GM19240 (cell line): ENCODE measurements around the gene ZNF787.
"Not testable (repeated sequence)": the region's sequence is repeated elsewhere in the genome, so short reads cannot be mapped to it uniquely, and the experiment has no call there.

Experiments
- DNase-seq: peaks from one replicate; pipeline ENCODE4 v3.0.0; 2011; ENCODE audit warnings: low spot score; ENCODE audit not compliant: insufficient read length

Gene ZNF787

DNA sequence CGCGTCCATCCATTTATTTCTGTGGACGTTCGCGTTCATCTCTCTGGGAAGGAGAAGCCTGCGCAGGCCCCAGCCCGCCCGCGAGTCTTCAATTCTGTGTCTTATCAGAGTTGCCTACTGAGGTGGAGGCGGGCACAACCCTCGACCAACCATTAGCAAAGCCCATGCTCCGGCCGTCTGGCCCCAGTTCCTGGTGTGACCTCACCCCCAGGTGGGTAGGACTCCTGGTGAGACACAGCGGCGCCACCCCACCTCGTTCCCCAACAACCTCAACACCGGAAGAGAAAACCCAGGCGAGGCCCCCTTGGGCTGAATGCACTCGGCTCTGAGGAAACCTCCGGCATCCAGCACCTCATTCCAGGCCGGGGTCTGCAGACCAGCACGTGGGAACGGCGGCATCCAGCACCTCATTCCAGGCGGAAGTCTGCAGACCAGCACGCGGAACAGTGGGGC lies 14.7 kb downstream of the ZNF787 start:
- DNase-seq: no peak

GRCh38 chr19:56105831-56106396 lies 15.2 kb downstream of the ZNF787 start:
- not testable (repeated sequence) for DNase-seq

- no peak for DNase-seq
Measured at GRCh38 chr19:56105090-56105701, 15.9 kb downstream of the ZNF787 start.

GRCh38 chr19:56104423-56104822 lies 16.7 kb downstream of the ZNF787 start:
- no peak for DNase-seq

GRCh38 chr19:56103027-56103614 lies 18.0 kb downstream of the ZNF787 start:
- no peak for DNase-seq

DNA sequence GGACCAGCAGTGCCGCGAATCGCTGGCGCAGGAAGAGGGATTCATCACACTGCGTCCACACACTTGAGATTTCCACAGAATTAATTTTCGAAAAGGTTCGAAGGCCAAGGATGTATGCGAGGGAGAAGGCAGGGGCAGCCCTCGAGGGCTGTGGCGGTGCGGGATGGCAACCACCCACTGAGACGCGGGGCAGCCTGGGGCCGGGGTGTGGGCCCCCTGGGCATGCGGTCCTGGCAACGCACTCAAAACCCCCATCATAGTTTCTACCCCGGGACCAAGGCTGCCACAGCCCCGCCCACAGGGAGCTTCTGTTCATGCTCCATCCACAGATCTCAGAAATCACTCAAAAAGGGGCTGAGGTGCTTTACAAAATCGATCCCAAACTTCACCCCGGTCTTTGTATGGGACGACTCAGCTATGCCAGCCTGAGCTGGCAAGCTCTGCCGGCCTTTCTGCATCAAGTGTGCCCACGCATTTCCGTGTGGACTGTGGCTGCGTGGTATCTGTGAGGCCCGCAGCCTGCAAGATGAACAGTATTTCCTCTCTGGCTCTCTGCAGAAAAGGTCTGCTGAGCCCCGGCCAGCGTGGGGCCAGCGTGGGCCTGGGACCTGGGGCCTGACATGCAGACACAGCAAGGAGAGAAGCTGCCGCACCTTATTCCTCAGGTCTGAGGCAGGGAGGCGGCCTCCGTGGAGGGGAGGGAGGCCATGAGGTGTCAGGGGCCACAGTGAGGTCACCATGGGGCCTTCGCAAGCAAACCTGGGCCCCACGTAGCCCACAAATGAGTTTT lies 19.2 kb downstream of the ZNF787 start:
- no peak for DNase-seq

DNA sequence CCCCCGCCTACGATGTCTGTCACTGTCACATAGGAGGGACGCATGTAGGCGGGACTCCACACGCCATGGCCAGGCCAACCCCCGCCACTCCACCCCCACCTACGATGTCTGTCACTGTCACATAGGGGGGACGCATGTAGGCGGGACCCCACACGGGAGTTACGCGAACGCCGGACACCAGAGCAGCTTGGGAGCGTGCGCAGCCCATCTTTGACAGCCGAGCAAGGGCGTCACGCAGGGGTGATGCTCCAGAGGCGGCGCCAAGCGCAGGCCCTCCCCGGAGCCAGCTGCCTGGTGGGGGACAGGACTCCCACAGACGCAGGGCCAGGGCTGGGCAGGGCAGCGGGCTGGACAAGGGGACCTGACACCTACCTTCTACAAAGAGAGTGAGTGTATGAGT lies 20.0 kb downstream of the ZNF787 start:
- DNase-seq: no peak

GRCh38 chr19:56099638-56100539 lies 21.2 kb downstream of the ZNF787 start:
- DNase-seq: no peak

DNA sequence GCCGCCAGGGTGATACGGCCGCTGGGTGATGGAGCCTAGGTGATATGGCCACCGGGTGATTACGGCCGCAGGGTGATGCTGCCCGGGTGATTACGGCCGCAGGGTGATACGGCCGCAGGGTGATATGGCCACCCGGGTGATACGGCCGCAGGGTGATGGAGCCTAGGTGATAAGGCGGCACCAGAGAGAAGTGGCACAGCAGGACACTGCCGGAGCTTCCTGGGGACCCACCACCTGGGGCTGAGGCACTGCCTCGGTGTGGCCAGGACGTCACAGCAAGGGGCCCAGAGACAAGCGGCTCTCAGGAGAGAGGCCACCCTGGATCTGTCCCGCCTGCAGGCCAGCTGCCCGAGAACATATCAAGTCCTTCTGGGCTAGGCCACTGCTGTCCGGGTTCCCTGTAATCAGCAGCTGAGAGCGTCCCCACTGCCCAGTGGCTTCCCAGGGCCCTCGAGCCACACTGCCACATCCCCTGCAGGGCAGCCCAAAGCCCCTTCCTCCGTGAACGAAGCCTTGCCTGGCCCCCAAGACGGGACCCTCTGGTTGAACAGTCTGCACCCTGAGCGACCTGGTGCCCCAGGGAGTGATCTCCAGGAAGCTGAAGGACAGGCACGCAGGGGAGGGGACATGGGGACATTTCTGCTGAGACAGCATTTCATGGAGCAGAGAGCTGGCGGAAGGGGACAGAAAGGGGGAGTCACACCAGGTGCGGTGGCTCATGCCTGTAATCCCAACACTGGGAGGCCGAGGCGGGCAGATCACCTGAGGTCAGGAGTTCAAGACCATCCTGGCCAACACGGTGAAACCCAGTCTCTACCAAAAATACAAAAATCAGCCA lies 22.1 kb downstream of the ZNF787 start:
- no peak for DNase-seq

DNA sequence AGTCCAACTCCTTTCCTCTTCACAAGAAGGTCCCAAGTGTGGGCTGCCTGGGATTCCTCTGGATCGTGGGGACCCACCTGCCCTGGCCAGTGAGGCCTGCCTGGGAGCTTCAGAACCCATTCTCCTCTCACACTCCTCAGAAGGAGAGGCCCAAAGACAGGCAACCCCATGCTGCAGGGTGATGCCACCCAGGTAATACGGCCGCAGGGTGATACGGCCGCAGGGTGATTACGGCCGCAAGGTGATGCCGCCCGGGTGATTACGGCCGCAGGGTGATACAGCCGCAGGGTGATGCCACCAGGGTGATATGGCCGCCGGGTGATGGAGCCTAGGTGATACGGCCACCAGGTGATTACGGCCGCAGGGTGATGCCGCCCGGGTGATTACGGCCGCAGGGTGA lies 22.9 kb downstream of the ZNF787 start:
- not testable (repeated sequence) for DNase-seq

DNA sequence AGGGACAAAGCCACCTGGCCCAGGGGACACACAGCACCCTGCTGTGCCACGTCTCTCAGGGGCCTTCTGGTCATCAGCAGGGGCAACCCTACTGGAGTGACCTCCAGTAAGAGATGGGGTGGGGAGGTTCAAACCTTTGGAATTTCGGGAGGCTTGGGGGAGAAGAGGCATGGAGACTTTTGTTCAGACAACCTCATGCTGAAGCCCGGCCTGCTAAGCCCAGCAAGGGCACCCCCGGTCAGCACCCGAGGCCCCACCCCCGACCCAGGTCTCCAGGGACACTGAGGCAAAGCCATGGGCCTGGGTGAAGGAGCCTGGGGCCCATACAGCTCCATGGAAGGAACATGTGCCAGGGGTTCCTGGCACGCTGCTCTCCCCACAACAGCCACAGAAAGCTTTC lies 23.3 kb downstream of the ZNF787 start:
- no peak for DNase-seq

- DNase-seq: no peak
Measured at GRCh38 chr19:56097306-56097705, 23.8 kb downstream of the ZNF787 start.

DNA sequence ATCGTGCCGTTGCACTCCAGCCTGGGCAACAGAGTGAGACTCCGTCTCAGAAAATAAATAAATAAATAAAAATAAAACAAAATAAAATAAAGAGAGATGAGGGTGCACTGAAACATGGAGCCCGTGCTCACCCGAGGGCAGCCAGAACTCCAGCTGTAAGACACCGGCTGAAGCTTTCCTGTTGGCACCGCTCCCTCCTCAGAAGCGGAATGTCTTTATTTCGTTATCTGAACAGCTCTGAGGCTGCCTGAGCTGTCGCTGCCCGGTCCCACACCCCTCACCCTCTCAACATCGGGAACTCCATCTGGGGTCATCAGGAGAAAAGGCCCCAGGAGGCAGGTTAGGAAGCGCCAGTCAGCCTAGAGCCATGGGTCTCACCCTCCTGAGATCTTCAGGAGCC lies 24.4 kb downstream of the ZNF787 start:
- no peak for DNase-seq

- DNase-seq: no peak
Measured at GRCh38 chr19:56094449-56094848, 26.6 kb downstream of the ZNF787 start.

GRCh38 chr19:56092685-56093631 lies 28.1 kb downstream of the ZNF787 start:
- no peak for DNase-seq

- DNase-seq: no peak
Measured at GRCh38 chr19:56091751-56092546, 29.1 kb downstream of the ZNF787 start.

GRCh38 chr19:56091066-56091490 lies 30.0 kb downstream of the ZNF787 start:
- DNase-seq: no peak

DNA sequence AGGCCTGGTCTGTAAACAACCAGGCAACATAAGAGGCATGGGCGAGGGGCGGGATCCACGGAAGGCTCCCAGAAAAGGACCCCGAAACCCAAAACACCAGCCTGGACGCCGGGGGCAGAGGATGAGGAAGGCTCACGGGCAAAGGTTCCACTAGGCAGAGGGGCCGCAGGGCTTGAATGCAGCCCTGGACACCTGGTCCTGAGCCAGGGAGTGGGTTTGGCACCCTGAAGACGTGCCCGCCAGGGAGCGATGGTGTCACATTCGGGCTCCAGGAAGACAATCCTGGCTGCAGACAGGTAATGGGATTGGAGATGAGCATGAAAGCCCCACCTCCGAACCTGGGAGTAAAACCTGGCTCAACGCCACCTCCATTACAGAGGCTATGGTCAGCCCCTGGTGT lies 31.8 kb downstream of the ZNF787 start:
- DNase-seq: no peak
